Endothelial cell of umbilical vein (primary cell): ENCODE results near the gene ZSCAN12. TPM values are rescaled to one million over a fixed set of nuclear protein-coding genes. Genes with fewer than 3 reads are reported as not detected.

ENCODE experiments used
- BruUV-seq: library from RNA; stranded (reverse); fragments of 400-500 nt; replicated peaks from 2 replicates; lab custom pipeline; 2021; lab: Mats Ljungman, UMichigan
- CTCF ChIA-PET: fragments of 300-600, 350-600 bp; sonication (Branson Sonifier 250); formaldehyde crosslinking; loops from one replicate; lab custom pipeline; 2021; ENCODE audit warnings: antibody characterized with exemption, inconsistent platforms; lab: Charles Lee
- POLR2A ChIA-PET: fragments of 300-600, 350-600 bp; sonication (Branson Sonifier 250); formaldehyde crosslinking; loops from one replicate; lab custom pipeline; 2021; ENCODE audit warnings: antibody characterized with exemption, inconsistent platforms; lab: Charles Lee
- DNase-seq: peaks from one replicate; pipeline ENCODE4 v3.0.0-alpha.2; 2011; ENCODE audit warnings: low read depth, low spot score
- FAIRE-seq: peaks from 2 replicates; lab custom pipeline; 2011; peaks lifted over from hg19 to GRCh38; lab: Jason Lieb, UNC
- H2AFZ ChIP-seq: 2 replicates; pipeline ENCODE4 v1.6.0; 2012; ENCODE audit warnings: low read depth, low read length, control low read depth, inconsistent platforms
- H3K27ac ChIP-seq: 2 replicates; pipeline ENCODE4 v1.5.1; 2011; ENCODE audit warnings: low read depth, mild to moderate bottlenecking, control low read depth, low read length, moderate library complexity; ENCODE audit not compliant: insufficient read depth
- H3K27me3 ChIP-seq, 2 experiments: 2 replicates each; pipeline versions ENCODE4 v1.6.0 to v1.6.1; 2011; ENCODE audit warnings: low read length in 2 of 2, mixed read lengths in 1 of 2; ENCODE audit not compliant: control insufficient read depth in 2 of 2, insufficient read depth in 2 of 2
- H3K36me3 ChIP-seq, 2 experiments: 2 replicates in 1 of 2; 3 replicates in 1 of 2; pipeline ENCODE4 v1.5.1; 2011; ENCODE audit warnings: low read length in 2 of 2, mild to moderate bottlenecking in 1 of 2, moderate library complexity in 1 of 2; ENCODE audit not compliant: control insufficient read depth in 2 of 2, insufficient read depth in 2 of 2; ENCODE audit errors: extremely low read depth in 1 of 2
- H3K4me1 ChIP-seq: 3 replicates; pipeline ENCODE4 v1.5.1; 2011; ENCODE audit warnings: mild to moderate bottlenecking, low read length; ENCODE audit not compliant: control insufficient read depth, insufficient read depth; ENCODE audit errors: extremely low read depth
- H3K4me2 ChIP-seq: 2 replicates; pipeline ENCODE4 v1.6.1; 2011; ENCODE audit warnings: low read length, control low read depth, mixed read lengths; ENCODE audit not compliant: insufficient read depth
- H3K4me3 ChIP-seq, 3 experiments: fragments of 200-600 bp in 1 of 3; sonication (generic), shearing (Covaris generic) in 1 of 3; replicated peaks in 1 of 3; 2 replicates each; pipeline ENCODE4 v1.5.1; 2011 to 2016; ENCODE audit warnings: control low read depth in 3 of 3, low read length in 3 of 3, mild to moderate bottlenecking in 2 of 3, inconsistent platforms in 1 of 3, low read depth in 1 of 3, moderate library complexity in 1 of 3; ENCODE audit not compliant: insufficient read depth in 1 of 3
- H3K79me2 ChIP-seq: 2 replicates; pipeline ENCODE4 v1.6.0; 2012; ENCODE audit warnings: low read length, inconsistent platforms; ENCODE audit not compliant: control insufficient read depth, insufficient read depth
- H3K9ac ChIP-seq: replicated peaks from 2 replicates; pipeline ENCODE3; 2011; ENCODE audit warnings: low read length, control low read depth; ENCODE audit not compliant: insufficient read depth; ENCODE audit errors: extremely low read depth
- H3K9me1 ChIP-seq: replicated peaks from 3 replicates; pipeline ENCODE4 v1.6.0; 2011; ENCODE audit warnings: mild to moderate bottlenecking, low read length; ENCODE audit not compliant: control insufficient read depth, insufficient read depth; ENCODE audit errors: extremely low read depth
- H3K9me3 ChIP-seq: replicated peaks from 2 replicates; pipeline ENCODE4 v1.5.1; 2012; ENCODE audit warnings: low read length, inconsistent platforms; ENCODE audit not compliant: control insufficient read depth, insufficient read depth
- H4K20me1 ChIP-seq: replicated peaks from 2 replicates; pipeline ENCODE3; 2011; ENCODE audit warnings: mild to moderate bottlenecking, low read length; ENCODE audit not compliant: control insufficient read depth, insufficient read depth; ENCODE audit errors: extremely low read depth
- CTCF ChIP-seq, 2 donors: IDR thresholded peaks; 1 replicate in 1 of 2; 2 replicates in 1 of 2; pipeline ENCODE4 v1.5.1; 2011; ENCODE audit warnings: low read length in 2 of 2, mild to moderate bottlenecking in 2 of 2, moderate library complexity in 2 of 2, control low read depth in 1 of 2, inconsistent platforms in 1 of 2, low read depth in 1 of 2; ENCODE audit not compliant: insufficient read depth in 1 of 2; ENCODE audit errors: extremely low read depth in 1 of 2
- EZH2 ChIP-seq: IDR thresholded peaks from 2 replicates; pipeline ENCODE4 v1.6.1; 2012; ENCODE audit warnings: borderline replicate concordance, low read depth, mild to moderate bottlenecking, moderate library complexity, low read length, inconsistent platforms; ENCODE audit not compliant: severe bottlenecking
- FOS ChIP-seq: IDR thresholded peaks from 2 replicates; pipeline ENCODE4 v1.6.1; 2011; ENCODE audit warnings: mild to moderate bottlenecking, low read length, moderate library complexity, borderline replicate concordance; ENCODE audit not compliant: insufficient read depth
- GATA2 ChIP-seq: IDR thresholded peaks from 2 replicates; pipeline ENCODE4 v1.7.0; 2011; ENCODE audit warnings: low read depth, mild to moderate bottlenecking, moderate library complexity, mixed read lengths, low read length; ENCODE audit not compliant: insufficient read length, insufficient read depth
- JUN ChIP-seq: IDR thresholded peaks from 2 replicates; pipeline ENCODE4 v1.6.1; 2011; ENCODE audit warnings: borderline replicate concordance, low read depth; ENCODE audit not compliant: insufficient read length, insufficient read depth
- MAX ChIP-seq: IDR thresholded peaks from 2 replicates; pipeline ENCODE4 v1.6.1; 2011; ENCODE audit not compliant: insufficient read depth, insufficient read length
- MYC ChIP-seq: IDR thresholded peaks from one replicate; pipeline ENCODE4 v1.6.1; 2011; ENCODE audit warnings: mild to moderate bottlenecking, low read depth, low read length
- POLR2A ChIP-seq: IDR thresholded peaks from 2 replicates; pipeline ENCODE4 v1.6.1; 2012; ENCODE audit warnings: low read depth, mild to moderate bottlenecking, control low read depth, low read length
- POLR2AphosphoS5 ChIP-seq: IDR thresholded peaks from 2 replicates; pipeline ENCODE4 v1.6.1; 2012; ENCODE audit warnings: low read depth, mild to moderate bottlenecking, control low read depth, low read length, moderate library complexity; ENCODE audit not compliant: insufficient read depth
- dilution Hi-C: fragments of 300-500 bp; cut with MboI; formaldehyde crosslinking; loops from one replicate; pipeline ENCODE4 v1.15.0; 2019; ENCODE audit warnings: low sequenced_read_pairs; ENCODE audit not compliant: extremely low pct_ligation_motif_present
- intact Hi-C: fragments of 100-400 bp; cut with micrococcal nuclease; formaldehyde crosslinking; loops from one replicate; pipeline ENCODE4 v1.10.0; 2022
- polyA plus RNA-seq, 4 experiments: library from polyadenylated mRNA; depleted of rRNA in 3 of 4; stranded (reverse) in 3 of 4; unstranded in 1 of 4; fragments of >200 nt; gene quantifications; 2 replicates each; pipeline versions ENCODE4 v1.2.1 to v1.2.3, GENCODE V29; 2011 to 2012; ENCODE audit warnings: missing spikeins in 1 of 4
- total RNA-seq: library from RNA; stranded (reverse); gene quantifications from 2 replicates; pipeline ENCODE4 v1.2.3, GENCODE V29; 2021

The ZSCAN12 gene
- total and polyA plus RNA-seq, 2 donors (not counting 3 experiments of a cell fraction or from before 2014, with no cell fraction given), result 1.3 to 4.4 TPM

- FAIRE-seq (no peak), DNase-seq (no peak)
- POLR2A ChIA-PET, result no interaction called here
- H3K27ac ChIP-seq, result no peak overlapping the region
- no peaks in the 10 kb centered on the region for H3K79me2 ChIP-seq
- BruUV-seq, result no TSS peak
- TF ChIP-seq GATA2 (no peak), POLR2A (no peak), EZH2 (no peak), MAX (no peak), CTCF (IDR thresholded peaks at IDR 0.05; ENCODE audit: extremely low read depth in 1 of 2, insufficient read depth in 1 of 2, low read depth in 1 of 2, low read length in 2 of 2) (no peak), JUN (no peak), MYC (no peak), FOS (no peak), POLR2AphosphoS5 (no peak)
- no peaks in the 10 kb centered on the region for H3K27me3 ChIP-seq
- H3K36me3 ChIP-seq, result peaks cover 4 to 5% of the 10 kb centered on the region in 2 experiments
- intact Hi-C loops, result no loop called here
- no peaks in the 10 kb centered on the region for H3K9me3 ChIP-seq
- H3K4me2 ChIP-seq, result no peak overlapping the region
- no peak overlapping the region for H3K9ac ChIP-seq
- H4K20me1 ChIP-seq, result no peaks in the 10 kb centered on the region
- CTCF ChIA-PET, result interaction anchor here (1.9 to 2.3 kb wide), 2 partner anchors 13 to 15 kb away, joined by 4 to 12 read pairs; no protein-coding TSS in a partner anchor
- H3K4me1 ChIP-seq, result no peaks in the 10 kb centered on the region
- no peaks in the 10 kb centered on the region for H3K9me1 ChIP-seq
- H3K4me3 ChIP-seq, result no peak overlapping the region
- dilution Hi-C loops, result no loop called here
- no peak overlapping the region for H2AFZ ChIP-seq
These were observed 29.1 kb downstream of the ZSCAN12 start for GRCh38 chr6:28370440-28370839.
